ENCODE results near the gene TMEM161A.
"Not testable (repeated sequence)": the region's sequence is repeated elsewhere in the genome, so short reads cannot be mapped to it uniquely, and the experiment has no call there.

TMEM161A gene

GRCh38 chr19:19154768-19155494, 16.7 kb upstream of the TMEM161A start:
- no peak for DNase-seq

DNA sequence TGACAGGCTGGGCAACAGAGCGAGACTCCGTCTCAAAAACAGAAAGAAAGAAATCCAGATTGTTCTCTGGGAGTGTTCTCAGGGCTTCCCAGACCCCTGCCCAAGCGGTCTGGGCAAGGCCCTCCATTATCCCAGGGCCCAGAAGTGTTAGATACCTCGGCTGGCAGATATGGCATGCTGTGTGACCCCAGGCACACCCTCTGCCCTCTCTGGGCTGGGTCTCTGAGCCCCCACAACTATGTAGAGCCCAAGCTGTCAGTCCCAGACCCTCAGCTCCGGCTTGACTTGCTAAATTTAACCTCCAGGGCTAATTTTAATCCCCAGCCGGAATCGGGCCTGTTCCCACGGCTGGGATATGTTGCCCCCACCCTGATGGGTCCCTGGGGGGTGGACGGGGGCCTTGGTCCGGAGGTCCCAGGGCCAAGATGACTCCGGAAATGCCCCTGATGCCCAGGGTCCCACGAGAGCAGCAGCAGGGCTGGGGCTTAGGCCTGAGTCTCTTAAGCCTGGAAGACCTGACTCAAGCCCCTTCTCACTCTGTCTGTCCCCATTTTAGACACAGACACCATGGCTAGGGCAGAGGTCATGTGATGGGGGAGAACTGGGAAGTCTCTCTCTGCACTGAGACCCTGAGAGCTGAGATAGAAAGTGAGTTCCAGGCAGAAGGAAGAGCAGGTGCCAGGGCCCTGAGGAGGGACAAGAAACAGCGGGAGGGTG, 14.5 kb upstream of the TMEM161A start:
- no peak for DNase-seq

GRCh38 chr19:19151418-19151817, 13.1 kb upstream of the TMEM161A start:
- DNase-seq, result no peak

GRCh38 chr19:19149435-19149834, 11.2 kb upstream of the TMEM161A start:
- DNase-seq, result no peak

GRCh38 chr19:19148504-19148903, 10.2 kb upstream of the TMEM161A start:
- not testable (repeated sequence) for DNase-seq

DNA sequence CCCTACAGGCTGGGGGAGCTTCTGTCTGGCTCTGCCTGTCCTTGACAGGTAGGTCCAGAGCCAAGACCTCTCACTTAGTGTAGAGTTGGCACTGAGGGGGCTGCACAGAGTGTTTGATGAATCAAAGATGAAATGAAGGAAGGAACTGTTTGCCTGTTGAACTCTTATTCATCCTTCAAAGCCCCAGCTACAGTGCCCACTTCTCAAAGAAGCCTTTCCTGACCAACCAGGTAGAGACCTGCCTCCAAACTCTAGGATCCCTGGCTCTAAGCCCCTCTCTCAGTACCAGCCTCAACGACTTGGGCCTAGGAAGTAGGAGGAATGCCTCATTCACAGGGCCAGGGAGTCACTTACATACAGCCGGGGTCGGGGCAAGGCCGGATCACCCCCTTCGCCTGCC, 9.1 kb upstream of the TMEM161A start:
- DNase-seq, result no peak

DNA sequence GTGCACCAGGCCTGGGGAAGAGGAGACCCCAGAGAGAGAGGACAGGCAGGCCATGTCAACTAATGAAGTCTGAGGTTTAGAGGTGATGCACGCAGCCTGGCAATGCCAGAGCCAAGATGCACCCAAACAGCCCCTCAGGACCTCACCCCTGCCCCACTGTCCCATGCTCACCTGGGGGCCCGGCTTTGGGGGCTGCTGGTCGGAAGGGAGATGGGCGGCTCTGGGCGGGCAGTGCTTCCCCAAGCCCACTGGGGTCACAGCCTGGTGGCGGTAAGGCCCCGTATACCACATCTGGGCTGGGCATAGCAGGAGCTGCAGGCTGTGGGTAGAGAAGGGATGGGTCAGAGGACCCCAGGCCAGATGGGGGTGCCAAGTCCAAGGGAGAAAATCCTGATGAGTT, 8.6 kb upstream of the TMEM161A start:
- DNase-seq, result no peak

- peak; percentile 91 for DNase-seq
Observed at GRCh38 chr19:19145684-19146608, 7.7 kb upstream of the TMEM161A start.

DNA sequence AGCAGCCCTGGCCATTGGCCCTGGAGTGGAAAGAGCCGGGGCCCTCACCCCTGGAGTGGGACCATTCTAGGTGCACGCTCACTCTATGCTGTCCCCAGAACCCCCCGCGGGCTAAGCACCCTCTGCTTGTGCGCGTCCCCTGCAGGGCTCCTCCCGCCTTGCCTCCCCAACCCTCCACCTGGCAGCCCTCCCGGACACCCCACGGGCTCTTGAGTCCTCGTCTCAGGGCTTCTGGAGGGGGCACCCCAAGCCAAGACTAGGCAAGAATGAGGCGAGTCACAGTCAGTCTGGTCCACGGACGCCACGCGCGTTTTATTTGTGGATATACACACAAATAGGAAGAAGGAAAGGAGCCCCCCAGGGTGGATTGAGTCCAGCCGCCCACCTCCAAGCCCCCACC, 7.0 kb upstream of the TMEM161A start:
- DNase-seq, result no peak

DNA sequence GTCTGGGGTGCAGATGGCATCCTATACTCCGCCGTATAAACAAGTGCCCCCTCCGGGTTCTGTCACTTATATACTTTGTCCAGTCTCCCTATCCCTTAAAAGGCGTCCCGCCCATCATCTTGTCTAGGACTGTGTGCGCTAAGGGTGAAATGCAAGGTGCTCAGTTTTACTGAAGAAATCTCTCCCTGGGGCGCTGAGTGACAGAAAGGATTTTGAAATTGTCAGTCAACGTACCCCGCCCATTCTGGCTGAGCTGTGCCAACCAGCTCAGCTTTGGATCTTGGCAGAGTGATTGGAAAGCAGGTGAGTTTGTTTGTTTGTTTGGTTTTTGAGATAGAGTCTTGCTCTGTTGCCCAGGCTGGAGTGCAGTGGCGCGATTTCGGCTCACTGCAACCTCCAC, 4.1 kb upstream of the TMEM161A start:
- no peak for DNase-seq

DNA sequence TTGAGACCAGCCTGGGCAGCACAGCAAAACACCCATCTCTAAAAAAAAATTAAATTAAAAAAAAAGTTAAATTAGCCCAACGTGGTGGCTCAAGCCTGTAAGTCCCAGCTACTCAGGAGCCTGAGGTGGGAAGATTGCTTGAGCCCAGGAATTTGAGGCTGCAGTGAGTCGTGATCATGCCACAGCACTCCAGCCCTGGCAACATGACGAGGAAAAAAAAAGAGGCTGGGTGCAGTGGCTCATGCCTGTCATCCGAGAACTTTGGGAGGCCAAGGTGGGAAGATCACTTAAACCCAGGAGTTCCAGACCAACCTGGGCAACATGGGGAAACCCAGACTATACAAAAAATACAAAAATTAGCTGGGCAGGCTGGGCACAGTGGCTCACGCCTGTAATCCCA, 2.2 kb upstream of the TMEM161A start:
- DNase-seq, result no peak

- no peak for DNase-seq
Observed at GRCh38 chr19:19139876-19140229, 1.6 kb upstream of the TMEM161A start.

DNA sequence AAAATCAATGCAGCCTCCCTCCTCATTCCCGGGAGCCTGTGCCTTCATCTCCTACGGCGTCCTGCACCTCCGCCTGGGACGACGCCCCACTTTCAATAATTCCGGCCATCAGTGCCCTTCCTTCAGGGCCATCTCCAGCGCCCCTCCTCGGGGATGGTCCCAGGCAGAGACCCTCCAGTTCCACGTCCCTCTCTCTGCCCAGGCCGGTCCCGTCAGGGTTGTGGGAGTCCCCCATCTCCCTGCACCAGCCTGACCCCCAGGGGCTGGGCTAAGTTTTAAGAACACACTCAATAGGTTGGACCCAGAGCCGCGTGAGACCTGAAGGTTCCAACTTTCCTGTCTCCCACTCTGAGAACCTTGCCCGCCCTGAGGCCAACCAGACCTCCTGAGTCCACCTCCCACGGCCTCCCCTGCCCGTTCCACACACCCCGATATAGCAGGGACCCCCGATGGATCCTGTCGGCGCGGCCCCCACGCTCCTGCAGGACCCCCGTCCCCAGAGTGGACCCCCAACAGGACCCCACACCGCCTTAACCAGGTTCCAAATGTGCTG, 646 bp downstream of the TMEM161A start:
- no peak for DNase-seq

GRCh38 chr19:19135713-19136112, 2.6 kb downstream of the TMEM161A start:
- DNase-seq, result not testable (repeated sequence)

GRCh38 chr19:19134687-19135158, 3.6 kb downstream of the TMEM161A start:
- no peak for DNase-seq

DNA sequence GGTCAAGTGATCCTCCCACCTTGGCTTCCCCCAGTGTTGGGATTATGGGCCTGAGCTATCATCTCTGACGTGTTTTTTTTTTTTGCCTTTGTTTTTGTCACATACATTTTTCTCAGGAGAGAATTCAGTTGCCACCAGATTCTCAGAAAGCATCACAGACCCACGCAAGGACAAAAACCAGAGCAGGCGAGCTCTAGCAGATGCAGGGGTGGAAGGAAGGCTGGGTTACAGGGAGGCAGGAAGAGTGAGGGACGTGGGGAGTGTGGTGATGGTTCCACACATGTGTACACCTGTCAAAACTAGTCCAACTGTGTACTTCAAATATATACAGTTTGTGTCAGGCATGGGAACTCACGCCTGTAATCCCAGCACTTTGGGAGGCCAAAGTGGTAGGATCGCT, 4.3 kb downstream of the TMEM161A start:
- no peak for DNase-seq

DNA sequence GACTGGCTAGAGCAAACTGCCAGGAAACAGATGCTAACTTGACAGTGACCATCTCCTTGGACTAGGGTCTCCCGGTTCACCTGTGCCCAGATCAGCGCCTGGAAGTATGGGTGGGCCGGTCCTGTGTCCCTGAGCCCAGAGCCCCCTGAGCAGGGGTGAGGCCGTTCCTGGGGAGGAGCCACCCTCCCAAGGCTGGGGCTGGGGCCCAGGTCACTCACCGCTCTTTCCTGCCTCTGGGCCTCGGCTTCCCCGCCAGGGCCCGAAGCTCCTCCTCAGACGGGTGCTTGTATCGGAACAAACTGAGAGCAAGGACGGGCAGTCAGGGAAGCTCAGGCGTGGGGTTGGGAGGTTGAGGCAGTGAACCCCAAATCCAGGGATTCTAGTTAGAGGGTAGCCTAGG, 5.4 kb downstream of the TMEM161A start:
- no peak for DNase-seq

DNA sequence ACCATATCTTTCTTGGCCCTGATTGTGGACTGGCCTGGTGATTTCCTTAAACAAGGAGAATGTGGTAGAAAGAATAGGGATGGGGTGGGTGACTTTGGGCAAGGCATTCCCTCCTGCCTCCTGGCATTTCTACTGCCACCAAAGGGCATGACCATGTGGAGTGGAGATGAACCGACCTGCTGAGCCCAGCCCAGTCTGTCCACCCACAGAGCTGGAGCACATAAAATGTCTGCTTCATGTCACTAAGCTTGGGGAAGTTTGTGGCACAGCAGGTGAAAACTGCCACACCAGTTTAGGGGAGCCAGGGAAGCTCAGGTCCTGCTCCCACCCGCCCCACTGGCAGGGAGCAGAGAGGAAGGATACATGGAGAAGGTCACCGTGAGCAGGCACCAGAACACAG, 6.3 kb downstream of the TMEM161A start:
- no peak for DNase-seq

DNA sequence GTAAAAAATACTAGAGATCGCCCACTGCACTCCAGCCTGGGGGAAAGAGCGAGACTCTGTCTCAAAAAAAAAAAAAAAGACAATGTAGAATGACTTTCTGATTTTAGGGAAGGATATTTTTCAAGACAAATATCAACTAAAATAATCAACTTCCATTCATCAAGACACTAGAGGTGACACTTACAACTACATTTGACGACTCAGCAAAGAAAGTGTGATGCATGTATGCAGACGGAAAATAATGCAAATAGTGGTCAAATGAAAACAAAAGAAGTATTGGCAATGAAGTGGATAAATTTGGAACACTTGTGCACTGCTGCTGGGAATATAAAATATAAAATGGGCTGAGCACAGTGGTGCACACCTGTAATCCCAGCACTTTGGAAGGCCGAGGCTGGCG, 12.2 kb downstream of the TMEM161A start:
- DNase-seq, result peak; percentile 12

- DNase-seq, result no peak
Observed at GRCh38 chr19:19123386-19123785, 14.9 kb downstream of the TMEM161A start.

- DNase-seq, result no peak
Observed at GRCh38 chr19:19122902-19123301, 15.4 kb downstream of the TMEM161A start.

- DNase-seq, result no peak
Observed at GRCh38 chr19:19121371-19121770, 16.9 kb downstream of the TMEM161A start.

Measured in right forelimb (tissue), 1 donor.